SK-N-DZ (cell line): Measurements from ENCODE around the gene RSPH1. TPM values are rescaled to one million over a fixed set of nuclear protein-coding genes. Genes with fewer than 3 reads are reported as not detected.
A peak's percentile ranks its signal among the peaks of the same experiment; 100 is the strongest.

ENCODE experiments used
- DNase-seq: peaks from one replicate; pipeline ENCODE4 v3.0.0-alpha.2; 2015; ENCODE audit warnings: low spot score
- polyA plus RNA-seq, 2 experiments: library from polyadenylated mRNA; depleted of rRNA; stranded (reverse); fragments of >200 nt; gene quantifications; 2 replicates each; pipeline ENCODE4 v1.2.3, GENCODE V29; 2014

The RSPH1 gene
- polyA plus RNA-seq (2014; cell fraction: cytosol; rRNA removed): 0.03 and 0.85 TPM in 2 replicates
- 0.45 and 1.3 TPM in 2 replicates for polyA plus RNA-seq (2014; cell fraction: nucleus; rRNA removed)

GRCh38 chr21:42496120-42496838 is at the start of gene RSPH1:
Gene RSPH1, minus strand, starts transcription at chr21:42496224. Its CDS starts 38 bp downstream, at chr21:42496186.
- DNase-seq: peak; percentile 97

- no peak for DNase-seq
These were observed 49.7 kb upstream of the RSPH1 start for GRCh38 chr21:42545745-42546144.

GRCh38 chr21:42545317-42545716 is 49.3 kb upstream of the RSPH1 start:
- DNase-seq: no peak

GRCh38 chr21:42544544-42544943 is 48.5 kb upstream of the RSPH1 start:
- no peak for DNase-seq

GRCh38 chr21:42543106-42543847 is 47.3 kb upstream of the RSPH1 start:
- no peak for DNase-seq

- DNase-seq: no peak
These were observed 46.6 kb upstream of the RSPH1 start for GRCh38 chr21:42542596-42542995.

GRCh38 chr21:42542196-42542595 is 46.2 kb upstream of the RSPH1 start:
- no peak for DNase-seq

GRCh38 chr21:42541618-42542017 is 45.6 kb upstream of the RSPH1 start:
- DNase-seq: no peak

- DNase-seq: no peak
These were observed 45.1 kb upstream of the RSPH1 start for GRCh38 chr21:42541174-42541573.

- DNase-seq: no peak
These were observed 44.4 kb upstream of the RSPH1 start for GRCh38 chr21:42540396-42540795.

GRCh38 chr21:42539931-42540343 is 43.9 kb upstream of the RSPH1 start:
- no peak for DNase-seq

GRCh38 chr21:42539342-42539741 is 43.3 kb upstream of the RSPH1 start:
- no peak for DNase-seq

GRCh38 chr21:42538479-42539275 is 42.7 kb upstream of the RSPH1 start:
- no peak for DNase-seq

GRCh38 chr21:42537106-42537742 is 41.2 kb upstream of the RSPH1 start:
- DNase-seq: no peak

- DNase-seq: no peak
These were observed 40.6 kb upstream of the RSPH1 start for GRCh38 chr21:42536601-42537000.

GRCh38 chr21:42535602-42536171 is 39.7 kb upstream of the RSPH1 start:
- no peak for DNase-seq

GRCh38 chr21:42534421-42535378 is 38.7 kb upstream of the RSPH1 start:
- DNase-seq: no peak

- DNase-seq: no peak
These were observed 37.9 kb upstream of the RSPH1 start for GRCh38 chr21:42533963-42534355.

- DNase-seq: no peak
These were observed 37.4 kb upstream of the RSPH1 start for GRCh38 chr21:42533306-42533962.
